Osteocyte (in vitro differentiated cells): ENCODE results near the gene KCNMB1. TPM values are rescaled to one million over a fixed set of nuclear protein-coding genes. Genes with fewer than 3 reads are reported as not detected.

ENCODE experiments used
- DNase-seq: peaks from one replicate; pipeline ENCODE4 v3.0.0; 2021; ENCODE audit warnings: mixed read lengths; ENCODE audit not compliant: unreplicated experiment; ENCODE audit errors: extremely low spot score
- H3K27ac Mint-ChIP-seq: one replicate; pipeline ENCODE4 v1.8.0; 2021; ENCODE audit warnings: mild to moderate bottlenecking, mixed read lengths; ENCODE audit not compliant: unreplicated experiment
- H3K27me3 Mint-ChIP-seq: one replicate; pipeline ENCODE4 v1.8.0; 2021; ENCODE audit warnings: mixed read lengths; ENCODE audit not compliant: unreplicated experiment
- H3K36me3 Mint-ChIP-seq: one replicate; pipeline ENCODE4 v1.8.0; 2021; ENCODE audit warnings: mixed read lengths; ENCODE audit not compliant: unreplicated experiment
- H3K4me1 Mint-ChIP-seq: one replicate; pipeline ENCODE4 v1.8.0; 2021; ENCODE audit warnings: mixed read lengths; ENCODE audit not compliant: unreplicated experiment
- H3K4me3 Mint-ChIP-seq: one replicate; pipeline ENCODE4 v1.8.0; 2021; ENCODE audit warnings: mild to moderate bottlenecking, moderate library complexity, mixed read lengths; ENCODE audit not compliant: unreplicated experiment
- H3K9me3 Mint-ChIP-seq: one replicate; pipeline ENCODE4 v1.8.0; 2021; ENCODE audit warnings: mixed read lengths; ENCODE audit not compliant: unreplicated experiment
- total RNA-seq: library from RNA; stranded (reverse); gene quantifications from 2 replicates; pipeline ENCODE4 v1.2.1, GENCODE V29; 2021
- TF ChIP-seq, protein P1 (sequence below): fragments of 200-600 bp; sonication (generic); IDR thresholded peaks from 2 replicates; pipeline ENCODE4 v1.5.0; 2021; ENCODE audit warnings: antibody characterized with exemption, mild to moderate bottlenecking, moderate library complexity

KCNMB1 gene
- total RNA-seq, 1 donor from 2014 or later: 3.5 TPM

DNA sequence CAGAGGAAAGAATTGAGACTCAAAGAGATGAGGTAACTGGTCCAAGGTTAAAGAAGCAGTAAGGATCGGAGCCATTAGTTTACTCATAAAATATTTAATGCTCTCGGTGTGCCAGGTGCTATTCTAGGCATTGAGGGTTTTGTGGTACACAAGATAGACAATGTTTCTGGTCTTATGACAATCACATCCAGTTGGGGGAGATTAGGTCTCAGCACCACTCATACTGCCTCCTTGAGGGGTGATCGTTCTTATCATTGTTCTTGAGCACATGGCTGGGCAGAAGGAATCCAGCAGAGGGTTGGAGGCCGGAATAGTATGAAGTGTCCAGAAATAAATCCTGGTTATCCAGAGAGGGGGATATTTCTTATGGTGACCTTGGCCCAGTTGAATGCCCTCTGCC is 50.9 kb downstream of the KCNMB1 start:
- H3K4me1 Mint-ChIP-seq: peaks cover 5% of the 10 kb centered on the region
- TF ChIP-seq, protein P1, sequence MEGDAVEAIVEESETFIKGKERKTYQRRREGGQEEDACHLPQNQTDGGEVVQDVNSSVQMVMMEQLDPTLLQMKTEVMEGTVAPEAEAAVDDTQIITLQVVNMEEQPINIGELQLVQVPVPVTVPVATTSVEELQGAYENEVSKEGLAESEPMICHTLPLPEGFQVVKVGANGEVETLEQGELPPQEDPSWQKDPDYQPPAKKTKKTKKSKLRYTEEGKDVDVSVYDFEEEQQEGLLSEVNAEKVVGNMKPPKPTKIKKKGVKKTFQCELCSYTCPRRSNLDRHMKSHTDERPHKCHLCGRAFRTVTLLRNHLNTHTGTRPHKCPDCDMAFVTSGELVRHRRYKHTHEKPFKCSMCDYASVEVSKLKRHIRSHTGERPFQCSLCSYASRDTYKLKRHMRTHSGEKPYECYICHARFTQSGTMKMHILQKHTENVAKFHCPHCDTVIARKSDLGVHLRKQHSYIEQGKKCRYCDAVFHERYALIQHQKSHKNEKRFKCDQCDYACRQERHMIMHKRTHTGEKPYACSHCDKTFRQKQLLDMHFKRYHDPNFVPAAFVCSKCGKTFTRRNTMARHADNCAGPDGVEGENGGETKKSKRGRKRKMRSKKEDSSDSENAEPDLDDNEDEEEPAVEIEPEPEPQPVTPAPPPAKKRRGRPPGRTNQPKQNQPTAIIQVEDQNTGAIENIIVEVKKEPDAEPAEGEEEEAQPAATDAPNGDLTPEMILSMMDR: no peak

DNA sequence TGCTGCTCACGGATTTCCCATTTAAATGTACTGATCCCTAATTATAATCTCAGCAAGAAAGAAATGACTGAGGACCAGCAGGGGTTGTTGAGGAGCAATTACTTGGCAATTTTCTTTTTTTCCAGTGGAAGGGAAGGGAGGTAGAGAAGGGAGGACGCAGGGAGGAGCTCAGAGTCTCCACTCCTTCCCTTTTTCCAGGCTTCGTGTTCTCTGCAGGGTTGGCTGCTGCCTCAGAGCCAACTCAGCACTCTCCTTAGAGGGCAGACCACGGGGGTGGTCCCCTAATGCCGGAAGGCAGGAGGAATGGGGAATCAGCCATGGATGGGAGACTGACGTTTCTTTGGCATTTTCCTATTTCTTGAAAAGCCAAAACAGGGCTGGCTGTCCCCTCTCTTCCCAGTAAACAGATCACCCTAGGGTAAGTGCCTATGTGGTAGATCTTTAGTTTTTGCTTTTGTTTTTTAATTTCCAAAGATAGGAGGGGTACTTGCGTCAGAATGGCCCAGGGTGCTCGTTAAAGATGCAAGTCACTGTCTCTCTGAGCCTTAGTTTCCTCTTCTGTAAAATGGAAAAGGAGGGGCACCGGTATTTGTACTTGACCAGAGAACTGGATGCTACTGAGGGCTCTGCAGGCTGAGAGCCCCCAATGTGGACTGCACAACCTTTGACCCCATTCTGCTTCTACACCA is 52.0 kb downstream of the KCNMB1 start:
- Mint-ChIP-seq H3K36me3 (no peaks in the 10 kb centered on the region), H3K9me3 (no peaks in the 10 kb centered on the region), H3K4me3 (no peak overlapping the region), H3K4me1 (peaks cover 8% of the 10 kb centered on the region), H3K27me3 (peaks cover 32% of the 10 kb centered on the region), H3K27ac (no peak overlapping the region)
- no peak for DNase-seq
- TF ChIP-seq, protein P1: no peak

More for the DNA sequence above, 50.9 kb downstream of the KCNMB1 start:
- Mint-ChIP-seq H3K4me3 (no peak overlapping the region), H3K9me3 (no peaks in the 10 kb centered on the region), H3K36me3 (no peaks in the 10 kb centered on the region), H3K27me3 (peaks cover 34% of the 10 kb centered on the region), H3K27ac (no peak overlapping the region)
- no peak for DNase-seq

DNA sequence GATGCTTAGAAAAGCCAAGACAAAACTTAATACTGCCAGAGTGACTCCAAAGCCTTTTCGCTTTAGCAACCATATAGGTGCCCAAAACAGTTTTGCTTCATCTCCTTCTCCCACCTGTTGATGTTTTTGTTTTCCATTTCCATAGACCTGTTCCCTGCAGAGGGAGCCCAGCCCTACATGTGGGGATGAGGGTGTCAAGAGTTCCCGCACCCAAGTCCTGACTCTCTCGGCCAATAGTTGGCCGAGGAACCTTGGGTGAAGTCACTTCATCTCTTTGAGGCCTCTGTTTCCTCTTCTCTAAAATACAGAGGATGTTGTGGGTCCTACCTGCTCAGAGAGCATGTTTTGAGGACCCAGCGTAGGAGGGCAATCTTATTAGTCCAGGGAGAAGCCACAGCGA is 53.1 kb downstream of the KCNMB1 start:
- peaks cover 30% of the 10 kb centered on the region for H3K27me3 Mint-ChIP-seq
- H3K9me3 Mint-ChIP-seq: no peaks in the 10 kb centered on the region
- DNase-seq: no peak
- H3K4me3 Mint-ChIP-seq: no peak overlapping the region
- H3K4me1 Mint-ChIP-seq: peaks cover 12% of the 10 kb centered on the region
- TF ChIP-seq, protein P1: no peak
- H3K27ac Mint-ChIP-seq: no peak overlapping the region
- H3K36me3 Mint-ChIP-seq: no peaks in the 10 kb centered on the region

DNA sequence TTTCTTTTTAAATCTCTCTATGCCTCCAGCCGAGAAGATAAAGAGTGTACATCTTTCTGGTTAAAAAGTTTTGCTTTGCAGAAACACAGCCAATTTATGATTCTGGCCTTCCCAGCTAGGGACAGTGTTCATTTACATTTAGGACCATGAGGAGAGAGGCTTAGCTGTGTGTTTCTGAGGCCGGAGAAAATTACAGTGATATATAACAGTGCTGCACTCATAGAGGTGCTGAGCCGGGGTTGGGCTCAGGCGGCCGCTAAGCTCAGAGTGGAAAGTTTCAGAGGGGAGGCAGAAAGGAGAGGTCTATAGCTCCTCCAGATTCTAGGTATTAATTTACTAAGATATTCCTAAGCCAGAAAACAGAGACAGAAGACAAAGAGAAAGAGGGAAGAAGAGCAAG is 54.5 kb downstream of the KCNMB1 start:
- Mint-ChIP-seq H3K27me3 (peaks cover 27% of the 10 kb centered on the region), H3K4me1 (peaks cover 17% of the 10 kb centered on the region)

DNA sequence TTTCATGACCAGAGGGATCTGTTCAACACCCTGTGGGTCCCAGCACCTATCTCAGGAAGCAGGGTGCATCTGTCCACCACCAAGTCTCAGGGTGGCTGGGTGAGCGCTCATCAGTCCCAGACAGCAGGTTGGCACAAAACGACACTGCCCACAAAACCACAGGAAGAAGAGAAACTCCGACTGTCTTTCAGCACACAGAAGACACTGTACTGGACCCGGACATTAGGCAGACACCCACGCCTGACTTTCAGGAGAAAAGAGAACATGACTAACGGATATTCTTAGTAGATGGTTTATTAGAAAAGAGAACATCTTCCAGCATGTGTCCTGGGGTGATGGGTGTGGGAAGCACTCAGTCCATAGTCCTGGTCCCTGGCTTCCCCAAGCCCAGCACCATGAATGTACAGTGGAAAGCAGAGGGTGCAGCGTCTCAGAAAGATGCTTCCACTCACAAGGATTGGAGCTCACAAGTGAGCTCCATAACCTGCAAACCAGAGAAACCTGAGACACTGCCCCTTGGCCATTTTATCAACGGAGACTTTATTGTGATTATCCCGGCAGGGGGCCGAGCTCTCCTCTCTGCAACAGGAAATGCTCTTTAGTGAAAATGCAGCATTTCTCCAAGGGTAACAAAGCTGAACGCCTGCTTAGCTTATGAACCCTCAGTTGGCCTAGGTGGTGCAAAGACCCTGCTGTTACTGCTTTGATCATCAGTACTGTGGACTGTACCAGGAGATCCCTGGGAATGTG is 55.8 kb downstream of the KCNMB1 start:
- Mint-ChIP-seq H3K9me3 (no peaks in the 10 kb centered on the region), H3K36me3 (no peaks in the 10 kb centered on the region), H3K27ac (no peak overlapping the region), H3K4me1 (peaks cover 17% of the 10 kb centered on the region), H3K27me3 (peaks cover 26% of the 10 kb centered on the region), H3K4me3 (no peak overlapping the region)
- DNase-seq: no peak
- TF ChIP-seq, protein P1: no peak

More for the DNA sequence above, 54.5 kb downstream of the KCNMB1 start:
- Mint-ChIP-seq H3K27ac (no peak overlapping the region), H3K9me3 (no peaks in the 10 kb centered on the region), H3K4me3 (no peak overlapping the region), H3K36me3 (no peaks in the 10 kb centered on the region)
- TF ChIP-seq, protein P1: no peak
- DNase-seq: no peak
